K562 (cell line): ENCODE measurements around the gene FAT2. TPM values are rescaled to one million over a fixed set of nuclear protein-coding genes. Genes with fewer than 3 reads are reported as not detected.

Experiments
- ATAC-seq: fragments of 200-7000 bp; cut with Tn5 transposase; 3 replicates; pipeline ENCODE4 v1.9.1; 2020; ENCODE audit warnings: moderate library complexity
- BruUV-seq: library from RNA; stranded (reverse); fragments of 400-500 nt; replicated peaks from 2 replicates; lab custom pipeline; 2021; lab: Mats Ljungman, UMichigan
- CTCF ChIA-PET: fragments of 300-600 bp; formaldehyde crosslinking; extraction: SDS; loops from one replicate; lab custom pipeline; 2021; ENCODE audit warnings: low intra/inter-chr PET ratio; lab: Yijun Ruan, JAX
- POLR2A ChIA-PET: fragments of 300-600, 350-650 bp; sonication (Branson Sonifier 250); formaldehyde crosslinking; extraction: SDS; loops from one replicate; lab custom pipeline; 2021; ENCODE audit warnings: antibody characterized with exemption, inconsistent platforms; lab: Yijun Ruan, JAX
- DNase-seq, 4 experiments: peaks; one replicate each; pipeline versions ENCODE4 v3.0.0 to v3.0.0-alpha.2; 2011 to 2018; ENCODE audit warnings: low spot score in 3 of 4, mixed read lengths in 3 of 4; ENCODE audit errors: extremely low read depth in 1 of 4
- FAIRE-seq: peaks from 2 replicates; lab custom pipeline; 2011; peaks lifted over from hg19 to GRCh38; lab: Jason Lieb, UNC
- H2AFZ ChIP-seq: 2 replicates; pipeline ENCODE4 v1.6.0; 2011; ENCODE audit warnings: low read depth, low read length, control low read depth, inconsistent platforms
- H3K27ac ChIP-seq: fragments of 200-600 bp; 3 replicates; pipeline ENCODE4 v1.8.0; 2011; ENCODE audit warnings: low read depth, mild to moderate bottlenecking, control low read depth, inconsistent platforms, low read length, moderate library complexity, mixed read lengths; ENCODE audit errors: extremely low read depth
- H3K27me3 ChIP-seq, 2 experiments: fragments of 300-600 bp in 1 of 2; 2 replicates in 1 of 2; 3 replicates in 1 of 2; pipeline versions ENCODE4 v1.6.0 to v1.8.0; 2011; ENCODE audit warnings: inconsistent platforms in 2 of 2, low read length in 2 of 2, mild to moderate bottlenecking in 1 of 2, mixed read lengths in 1 of 2, moderate library complexity in 1 of 2; ENCODE audit not compliant: control insufficient read depth in 2 of 2, insufficient read depth in 2 of 2
- H3K36me3 ChIP-seq: fragments of 300-600 bp; 3 replicates; pipeline ENCODE4 v1.8.0; 2011; ENCODE audit warnings: mild to moderate bottlenecking, low read length, inconsistent platforms; ENCODE audit not compliant: control insufficient read depth, insufficient read depth
- H3K4me1 ChIP-seq, 2 experiments: fragments of 200-600 bp in 1 of 2; replicated peaks in 1 of 2; 2 replicates in 1 of 2; 3 replicates in 1 of 2; pipeline versions ENCODE4 v1.5.1 to v1.8.0; 2011; ENCODE audit warnings: inconsistent platforms in 2 of 2, low read length in 2 of 2, mild to moderate bottlenecking in 1 of 2, mixed read lengths in 1 of 2, moderate library complexity in 1 of 2; ENCODE audit not compliant: control insufficient read depth in 2 of 2, insufficient read depth in 2 of 2
- H3K4me2 ChIP-seq: 2 replicates; pipeline ENCODE4 v1.6.1; 2011; ENCODE audit warnings: low read length, control low read depth, inconsistent platforms, mixed read lengths; ENCODE audit not compliant: insufficient read depth
- H3K4me3 ChIP-seq: fragments of 200-600 bp; sonication (generic), shearing (Covaris generic); 2 replicates; pipeline ENCODE4 v1.5.1; 2016; ENCODE audit warnings: control low read depth, inconsistent platforms
- H3K79me2 ChIP-seq: fragments of 200-600 bp; 3 replicates; pipeline ENCODE4 v1.8.0; 2011; ENCODE audit warnings: low read length, inconsistent platforms; ENCODE audit not compliant: control insufficient read depth, insufficient read depth
- H3K9ac ChIP-seq, 2 experiments: 2 replicates each; pipeline versions ENCODE4 v1.6.0 to v1.6.1; 2011; ENCODE audit warnings: low read depth in 2 of 2, low read length in 2 of 2, control low read depth in 1 of 2, inconsistent platforms in 1 of 2, mild to moderate bottlenecking in 1 of 2, mixed read lengths in 1 of 2; ENCODE audit not compliant: insufficient read depth in 1 of 2
- H3K9me1 ChIP-seq: one replicate; pipeline ENCODE4 v1.6.0; 2011; ENCODE audit warnings: inconsistent platforms, mild to moderate bottlenecking, low read length, moderate library complexity; ENCODE audit not compliant: control insufficient read depth, insufficient read depth
- H3K9me3 ChIP-seq: replicated peaks from 2 replicates; pipeline ENCODE4 v1.5.1; 2011; ENCODE audit warnings: low read depth, low read length, inconsistent platforms; ENCODE audit not compliant: control insufficient read depth, insufficient read depth
- H4K20me1 ChIP-seq: replicated peaks from 2 replicates; pipeline ENCODE4 v1.6.1; 2011; ENCODE audit warnings: low read length, inconsistent platforms, mixed read lengths; ENCODE audit not compliant: control insufficient read depth, insufficient read depth
- DNMT1 ChIP-seq: fragments of 450-650 bp; IDR thresholded peaks from 2 replicates; pipeline ENCODE4 v1.6.1; 2016; ENCODE audit warnings: antibody characterized with exemption, mild to moderate bottlenecking
- ETV5 ChIP-seq: sonication (generic); formaldehyde crosslinking; IDR thresholded peaks from 2 replicates; pipeline ENCODE4 v1.4.0; 2020; ENCODE audit warnings: low read depth, mild to moderate bottlenecking, missing genetic modification reagents
- FOXK1 ChIP-seq: sonication (generic); formaldehyde crosslinking; IDR thresholded peaks from 2 replicates; pipeline ENCODE4 v1.8.0; 2022; ENCODE audit warnings: missing genetic modification reagents, mild to moderate bottlenecking, borderline replicate concordance
- MAFK ChIP-seq: IDR thresholded peaks from 2 replicates; pipeline ENCODE4 v1.6.1; 2011; ENCODE audit warnings: low read length, improper control_type of control experiment
- MED1 ChIP-seq: sonication (generic); formaldehyde crosslinking; IDR thresholded peaks from 2 replicates; pipeline ENCODE4 v1.8.1; 2023; ENCODE audit warnings: missing genetic modification reagents, borderline replicate concordance
- NFXL1 ChIP-seq: fragments of 450-650 bp; formaldehyde crosslinking; IDR thresholded peaks from 2 replicates; pipeline ENCODE4 v1.4.0; 2021; ENCODE audit warnings: mild to moderate bottlenecking
- RBM25 ChIP-seq: fragments of 200-400 bp; formaldehyde crosslinking; IDR thresholded peaks from 2 replicates; pipeline ENCODE4 v1.6.1; 2018; ENCODE audit warnings: low read length, low read depth, moderate library complexity; ENCODE audit not compliant: severe bottlenecking
- SRSF3 ChIP-seq: fragments of 200-400 bp; formaldehyde crosslinking; IDR thresholded peaks from 2 replicates; pipeline ENCODE4 v1.6.1; 2016; ENCODE audit warnings: mild to moderate bottlenecking, low read length, moderate library complexity; ENCODE audit not compliant: insufficient read depth
- ZNF518B ChIP-seq: fragments of 250-450 bp; sonication (Bioruptor Pico); IDR thresholded peaks from 2 replicates; pipeline ENCODE4 v1.5.0; 2021; ENCODE audit warnings: mild to moderate bottlenecking, moderate library complexity
- ZNF717 ChIP-seq: fragments of 250-450 bp; sonication (Bioruptor Pico); IDR thresholded peaks from 2 replicates; pipeline ENCODE4 v1.5.0; 2021
- WGBS: fragments of 100-300 bp; shearing (Covaris generic); methylation state at CpG from one replicate; pipeline ENCODE4 v1.1.6; 2016; ENCODE audit warnings: low coverage, mixed read lengths; ENCODE audit not compliant: insufficient coverage; ENCODE audit errors: missing lambda C conversion rate; 5-methylcytosine and 5-hydroxymethylcytosine counted together
- in situ Hi-C: fragments of 300-500 bp; cut with MboI; formaldehyde crosslinking; loops from 4 replicates; pipeline ENCODE4 v1.15.0; 2018; ENCODE audit warnings: inconsistent platforms, mixed read lengths
- intact Hi-C: fragments of 100-400 bp; cut with micrococcal nuclease; formaldehyde crosslinking; loops from 2 replicates; pipeline ENCODE4 v1.14.2; 2022
- polyA plus RNA-seq, 8 experiments: library from polyadenylated mRNA; depleted of rRNA in 4 of 8; stranded (reverse) in 5 of 8; unstranded in 3 of 8; fragments of >200 nt; fragmentation: Nextera tagmentation in 2 of 8; fragmentation: Illumina TruSeq in 1 of 8; extraction: Ambion mirVana in 2 of 8; extraction: Trizol in 1 of 8; gene quantifications; 2 replicates each; pipeline versions ENCODE4 v1.2.1 to v1.2.3, GENCODE V29; 2011 to 2014; ENCODE audit warnings: inconsistent platforms in 1 of 8, missing spikeins in 1 of 8
- total RNA-seq, 7 experiments: library from RNA; depleted of rRNA in 6 of 7; stranded (reverse); fragments of >200 nt in 6 of 7; fragmentation: Illumina TruSeq in 2 of 7; extraction: Trizol in 2 of 7; gene quantifications; 2 replicates each; pipeline versions ENCODE4 v1.2.1 to v1.2.3, GENCODE V29; 2011 to 2021; ENCODE audit warnings: low replicate concordance in 1 of 7
- TF ChIP-seq, protein P1 (sequence below): fragments of 250-450 bp; sonication (Bioruptor Pico); IDR thresholded peaks from 2 replicates; pipeline ENCODE4 v1.8.0; 2022; ENCODE audit warnings: moderate library complexity, mild to moderate bottlenecking, inconsistent platforms

The FAT2 gene
- total and polyA plus RNA-seq, 9 of the 15 experiments (the other 6 are each of a cell fraction or from before 2014, with no cell fraction given): not detected

- TF ChIP-seq ZNF518B (CRISPR knock-in tag): no peak
- TF ChIP-seq DNMT1: no peak
- TF ChIP-seq MAFK: no peak
- TF ChIP-seq, protein P1, sequence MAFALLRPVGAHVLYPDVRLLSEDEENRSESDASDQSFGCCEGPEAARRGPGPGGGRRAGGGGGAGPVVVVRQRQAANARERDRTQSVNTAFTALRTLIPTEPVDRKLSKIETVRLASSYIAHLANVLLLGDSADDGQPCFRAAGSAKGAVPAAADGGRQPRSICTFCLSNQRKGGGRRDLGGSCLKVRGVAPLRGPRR (CRISPR knock-in tag): no peak
Observed at GRCh38 chr5:151618907-151619306, 27.8 kb upstream of the FAT2 start (continued).

GRCh38 chr5:151617841-151618710 is 26.9 kb upstream of the FAT2 start:
- intact Hi-C loops: no loop called here
- CTCF ChIA-PET: no interaction called here
- peaks cover 16 to 54% of the 10 kb centered on the region in 2 experiments; a peak in 4 of 5 replicates for H3K27me3 ChIP-seq
- in situ Hi-C loops: no loop called here
- no TSS peak for BruUV-seq
- no peaks in the 10 kb centered on the region for H3K9me3 ChIP-seq
- H3K4me1 ChIP-seq: no peaks in the 10 kb centered on the region
- no peak for ATAC-seq
- H3K4me3 ChIP-seq: no peak overlapping the region
- POLR2A ChIA-PET: interaction anchor here (0.8 kb wide), 1 partner anchor 9 kb away, joined by 3 read pairs; no protein-coding TSS in a partner anchor
- no peaks in the 10 kb centered on the region for H3K36me3 ChIP-seq
- H3K9me1 ChIP-seq: no peaks in the 10 kb centered on the region
- no peak overlapping the region for H3K4me2 ChIP-seq
- 2% methylated on average over 3 of the region's 3 CpGs for WGBS
- TF ChIP-seq NFXL1 (CRISPR knock-in tag) (no peak), MED1 (CRISPR knock-in tag) (no peak), SRSF3 (no peak), ETV5 (CRISPR knock-in tag) (no peak), FOXK1 (no peak), RBM25 (peak; percentile 54), ZNF717 (CRISPR knock-in tag) (no peak)
- H3K9ac ChIP-seq: no peak overlapping the region
- no peak overlapping the region for H2AFZ ChIP-seq
- DNase-seq: no peak
- FAIRE-seq: no peak
- H3K79me2 ChIP-seq: no peaks in the 10 kb centered on the region
- no peak overlapping the region for H3K27ac ChIP-seq
- no peaks in the 10 kb centered on the region; the same call in 1 of the 2 replicates for H4K20me1 ChIP-seq
